Activated CD8-positive, alpha-beta T cell treated with anti-CD3 and anti-CD28 coated beads for 36 hours (primary cell): ENCODE results near the gene FAF1. TPM values are rescaled to one million over a fixed set of nuclear protein-coding genes. Genes with fewer than 3 reads are reported as not detected.

ENCODE experiments used
- ATAC-seq: fragments of 200-7000 bp; cut with Tn5 transposase; one replicate; pipeline ENCODE4 v1.10.0; 2021; ENCODE audit warnings: mild to moderate bottlenecking, moderate library complexity
- CTCF ChIA-PET: fragments of 350-600 bp; sonication (Branson Sonifier 250); formaldehyde crosslinking; loops from one replicate; lab custom pipeline; 2021; ENCODE audit warnings: antibody characterized with exemption; lab: Charles Lee
- POLR2A ChIA-PET: fragments of 350-600 bp; sonication (Branson Sonifier 250); formaldehyde crosslinking; loops from one replicate; lab custom pipeline; 2021; ENCODE audit warnings: antibody characterized with exemption; lab: Charles Lee
- DNase-seq: peaks from one replicate; pipeline ENCODE4 v3.0.0-alpha.2; 2020
- H3K27ac Mint-ChIP-seq: one replicate; pipeline ENCODE4 v1.8.0; 2021; ENCODE audit warnings: mild to moderate bottlenecking, mixed read lengths
- H3K27me3 Mint-ChIP-seq: one replicate; pipeline ENCODE4 v1.8.0; 2021; ENCODE audit warnings: mixed read lengths
- H3K36me3 Mint-ChIP-seq: one replicate; pipeline ENCODE4 v1.8.0; 2021; ENCODE audit warnings: low read depth, mixed read lengths
- H3K4me1 Mint-ChIP-seq: one replicate; pipeline ENCODE4 v1.8.0; 2021; ENCODE audit warnings: low read depth, mixed read lengths
- H3K4me3 Mint-ChIP-seq: one replicate; pipeline ENCODE4 v1.8.0; 2021; ENCODE audit warnings: mild to moderate bottlenecking, moderate library complexity, mixed read lengths
- H3K9me3 Mint-ChIP-seq: one replicate; pipeline ENCODE4 v1.8.0; 2021; ENCODE audit warnings: mixed read lengths
- intact Hi-C: fragments of 100-400 bp; cut with micrococcal nuclease; formaldehyde crosslinking; loops from one replicate; pipeline ENCODE4 v1.10.0; 2022
- total RNA-seq, 2 experiments: library from RNA; stranded (reverse); gene quantifications; one replicate each; pipeline ENCODE4 v1.2.3, GENCODE V29; 2021
- TF ChIP-seq, protein P1 (sequence below): fragments of 200-600 bp; IDR thresholded peaks from one replicate; pipeline ENCODE4 v1.8.0; 2022; ENCODE audit warnings: antibody characterized with exemption, mild to moderate bottlenecking

The FAF1 gene
- total RNA-seq, 2 experiments from 2014 or later, result 82.2 to 87.0 TPM

DNA sequence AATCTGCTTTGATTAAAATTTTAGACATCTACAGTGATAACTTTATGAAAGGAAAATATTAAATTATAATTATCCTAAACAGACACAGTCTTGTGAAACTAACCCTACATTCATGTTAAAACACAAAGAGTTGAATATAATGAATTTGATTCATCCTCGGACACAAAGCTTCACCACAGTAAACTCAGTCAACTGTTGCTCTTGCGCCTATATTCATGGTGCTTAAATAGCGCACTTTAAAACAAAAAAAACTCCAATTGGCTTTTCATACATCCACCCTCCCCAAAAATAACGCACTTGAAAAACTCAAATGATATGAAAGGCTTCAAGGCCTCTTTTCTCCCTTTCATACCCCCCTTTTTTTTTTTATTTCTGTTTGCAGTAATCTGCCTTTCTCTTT is 260.3 kb downstream of the FAF1 start:
- intact Hi-C loops, result no loop called here
- Mint-ChIP-seq H3K27me3 (no peaks in the 10 kb centered on the region), H3K27ac (no peak overlapping the region), H3K4me3 (no peak overlapping the region), H3K36me3 (no peaks in the 10 kb centered on the region), H3K4me1 (no peaks in the 10 kb centered on the region), H3K9me3 (no peaks in the 10 kb centered on the region)
- ChIA-PET POLR2A (no interaction called here), CTCF (no interaction called here)
- DNase-seq (no peak), ATAC-seq (no peak)
- TF ChIP-seq, protein P1, sequence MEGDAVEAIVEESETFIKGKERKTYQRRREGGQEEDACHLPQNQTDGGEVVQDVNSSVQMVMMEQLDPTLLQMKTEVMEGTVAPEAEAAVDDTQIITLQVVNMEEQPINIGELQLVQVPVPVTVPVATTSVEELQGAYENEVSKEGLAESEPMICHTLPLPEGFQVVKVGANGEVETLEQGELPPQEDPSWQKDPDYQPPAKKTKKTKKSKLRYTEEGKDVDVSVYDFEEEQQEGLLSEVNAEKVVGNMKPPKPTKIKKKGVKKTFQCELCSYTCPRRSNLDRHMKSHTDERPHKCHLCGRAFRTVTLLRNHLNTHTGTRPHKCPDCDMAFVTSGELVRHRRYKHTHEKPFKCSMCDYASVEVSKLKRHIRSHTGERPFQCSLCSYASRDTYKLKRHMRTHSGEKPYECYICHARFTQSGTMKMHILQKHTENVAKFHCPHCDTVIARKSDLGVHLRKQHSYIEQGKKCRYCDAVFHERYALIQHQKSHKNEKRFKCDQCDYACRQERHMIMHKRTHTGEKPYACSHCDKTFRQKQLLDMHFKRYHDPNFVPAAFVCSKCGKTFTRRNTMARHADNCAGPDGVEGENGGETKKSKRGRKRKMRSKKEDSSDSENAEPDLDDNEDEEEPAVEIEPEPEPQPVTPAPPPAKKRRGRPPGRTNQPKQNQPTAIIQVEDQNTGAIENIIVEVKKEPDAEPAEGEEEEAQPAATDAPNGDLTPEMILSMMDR, result no peak

DNA sequence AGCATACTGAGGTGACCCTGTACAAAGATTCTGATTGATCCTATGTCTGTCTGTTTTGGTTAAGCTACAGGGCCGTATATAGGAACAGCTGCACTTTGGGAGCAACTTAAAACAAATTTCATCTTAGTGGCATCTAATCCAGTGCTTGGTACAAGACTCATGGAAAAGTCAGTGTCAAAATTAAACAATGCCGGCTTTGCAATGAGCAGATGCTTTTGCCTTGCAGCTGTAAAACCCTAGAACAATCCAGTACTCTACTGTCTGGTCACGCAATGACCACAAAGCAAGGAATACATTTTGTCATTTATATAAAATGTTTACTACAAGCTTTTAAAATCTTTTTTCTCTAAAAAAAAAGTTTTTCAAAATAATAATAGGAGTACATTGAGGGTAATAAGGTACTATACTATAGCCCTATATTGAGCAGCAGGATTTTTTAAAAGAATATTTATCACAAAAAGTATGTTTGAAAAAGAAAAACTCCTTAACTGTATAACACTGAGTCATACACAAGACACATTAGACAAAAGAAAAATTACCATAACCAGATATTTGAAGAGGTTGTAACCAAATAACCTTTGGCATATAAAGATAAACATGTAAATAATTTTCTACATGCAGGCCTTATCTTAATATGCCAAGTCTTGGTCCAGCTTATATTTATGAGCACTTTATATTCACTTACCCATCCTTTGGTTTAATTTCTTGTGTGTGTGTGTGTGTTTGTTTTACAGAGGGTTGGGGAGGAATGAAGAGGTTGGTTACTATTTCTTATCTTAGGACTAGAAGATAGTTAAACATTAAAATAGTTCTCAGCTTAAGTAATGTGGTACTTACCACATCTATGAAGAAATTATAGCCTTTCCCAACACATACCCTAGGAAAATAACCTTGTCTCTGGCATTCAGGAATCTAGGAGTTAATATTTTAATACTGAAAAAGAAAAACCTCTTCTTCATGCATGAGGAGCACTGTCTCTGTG is 262.3 kb downstream of the FAF1 start:
- POLR2A ChIA-PET, result no interaction called here
- no peak for ATAC-seq

DNA sequence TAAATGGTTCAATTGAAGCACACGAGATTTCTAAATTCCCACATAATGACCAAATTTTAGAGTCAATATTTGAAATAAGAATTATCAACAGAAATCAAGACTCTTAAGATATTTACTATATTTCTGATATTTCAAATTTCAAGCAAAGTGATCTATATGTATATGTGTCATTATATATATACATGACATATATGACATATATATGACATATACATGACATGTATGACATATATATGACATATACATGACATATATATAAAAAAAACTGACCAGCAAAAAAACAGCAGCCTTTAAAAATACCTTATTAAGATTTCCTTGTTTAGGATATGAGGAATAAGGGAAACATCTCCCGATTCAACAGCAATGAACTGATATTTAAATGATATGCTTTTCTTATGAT is 266.2 kb downstream of the FAF1 start:
- ChIA-PET CTCF (no interaction called here), POLR2A (no interaction called here)
- no peaks in the 10 kb centered on the region for H3K27me3 Mint-ChIP-seq
- no peak overlapping the region for H3K27ac Mint-ChIP-seq
- no peaks in the 10 kb centered on the region for H3K4me1 Mint-ChIP-seq
- H3K36me3 Mint-ChIP-seq, result peaks cover 11% of the 10 kb centered on the region
- no peak overlapping the region for H3K4me3 Mint-ChIP-seq
- intact Hi-C loops, result no loop called here
- DNase-seq (no peak), ATAC-seq (no peak)
- TF ChIP-seq, protein P1, result no peak
- no peaks in the 10 kb centered on the region for H3K9me3 Mint-ChIP-seq

More for the DNA sequence above, 262.3 kb downstream of the FAF1 start:
- intact Hi-C loops, result no loop called here
- H3K27me3 Mint-ChIP-seq, result no peaks in the 10 kb centered on the region
- no peak overlapping the region for H3K27ac Mint-ChIP-seq
- peaks cover 2% of the 10 kb centered on the region for H3K36me3 Mint-ChIP-seq
- no peak for DNase-seq
- CTCF ChIA-PET, result interaction anchor here (0.9 kb wide), 1 partner anchor 13 kb away, joined by 4 read pairs; no protein-coding TSS in a partner anchor
- H3K4me3 Mint-ChIP-seq, result no peak overlapping the region
- H3K9me3 Mint-ChIP-seq, result no peaks in the 10 kb centered on the region
- H3K4me1 Mint-ChIP-seq, result no peaks in the 10 kb centered on the region
- TF ChIP-seq, protein P1, result no peak

DNA sequence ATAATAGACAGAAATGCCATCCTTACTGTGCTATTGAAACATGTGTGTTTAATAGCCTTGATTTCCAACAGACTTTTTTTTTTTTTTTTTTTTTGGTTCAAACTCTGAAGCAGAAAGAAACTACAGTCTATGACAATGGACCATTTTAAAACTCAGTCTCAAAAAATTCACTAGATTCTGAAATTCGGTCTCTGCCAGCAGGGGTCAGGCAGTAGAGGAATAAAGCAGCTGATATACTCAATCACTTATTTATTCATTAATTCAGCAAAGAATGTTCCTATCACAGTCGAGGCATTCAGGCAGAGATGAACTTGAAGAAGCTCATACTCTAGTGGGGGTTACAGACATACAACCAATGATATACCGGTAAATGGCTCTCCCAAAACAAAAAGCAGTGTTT is 275.9 kb downstream of the FAF1 start:
- no peaks in the 10 kb centered on the region for H3K27me3 Mint-ChIP-seq
- H3K36me3 Mint-ChIP-seq, result peaks cover 2% of the 10 kb centered on the region
- DNase-seq (no peak), ATAC-seq (no peak)
- H3K27ac Mint-ChIP-seq, result no peak overlapping the region
- H3K4me3 Mint-ChIP-seq, result no peak overlapping the region
- H3K4me1 Mint-ChIP-seq, result no peaks in the 10 kb centered on the region
- TF ChIP-seq, protein P1, result no peak
- CTCF ChIA-PET, result interaction anchor here (1.3 to 1.6 kb wide), 2 partner anchors 13 to 20 kb away, joined by 4 to 8 read pairs; no protein-coding TSS in a partner anchor
- POLR2A ChIA-PET, result no interaction called here
- H3K9me3 Mint-ChIP-seq, result no peaks in the 10 kb centered on the region
- intact Hi-C loops, result no loop called here

DNA sequence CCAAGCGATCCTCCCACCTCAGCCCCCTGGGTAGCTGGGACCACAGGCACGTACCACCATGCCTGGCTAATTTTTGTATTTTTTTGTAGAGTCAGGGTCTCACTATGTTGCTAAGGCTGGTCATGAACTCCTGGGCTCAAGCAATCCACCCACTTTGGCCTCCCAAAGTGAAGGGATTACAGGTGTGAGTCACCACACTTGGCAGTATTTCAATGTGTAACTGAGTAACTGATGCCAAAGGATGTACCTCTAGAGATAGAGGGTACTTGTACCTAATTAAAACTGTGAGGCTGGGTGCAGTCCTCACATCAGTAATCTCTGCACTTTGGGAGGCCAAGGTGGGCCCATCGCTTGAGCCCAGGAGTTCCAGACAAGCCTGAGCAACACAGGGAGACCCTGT is 278.1 kb downstream of the FAF1 start:
- peaks cover 3% of the 10 kb centered on the region for H3K36me3 Mint-ChIP-seq
- H3K4me1 Mint-ChIP-seq, result no peaks in the 10 kb centered on the region

More for the DNA sequence above, 278.1 kb downstream of the FAF1 start:
- TF ChIP-seq, protein P1, result no peak
- H3K4me3 Mint-ChIP-seq, result no peak overlapping the region
- ChIA-PET POLR2A (no interaction called here), CTCF (no interaction called here)
- H3K9me3 Mint-ChIP-seq, result no peaks in the 10 kb centered on the region
- H3K27me3 Mint-ChIP-seq, result no peaks in the 10 kb centered on the region
- ATAC-seq, result no peak
- DNase-seq, result no peak
- intact Hi-C loops, result no loop called here
- H3K27ac Mint-ChIP-seq, result no peak overlapping the region
